NCI-H128 (cell line): ENCODE results near the gene GRAP2.
"Not testable (repeated sequence)": the region's sequence is repeated elsewhere in the genome, so short reads cannot be mapped to it uniquely, and the experiment has no call there.

Experiments used
- DNase-seq: peaks from one replicate; lab custom pipeline; 2025; ENCODE audit not compliant: unreplicated experiment; lab: John Stamatoyannopoulos, UW

GRAP2 gene

GRCh38 chr22:39897841-39898240 lies 3.0 kb upstream of the GRAP2 start:
- no peak for DNase-seq

DNA sequence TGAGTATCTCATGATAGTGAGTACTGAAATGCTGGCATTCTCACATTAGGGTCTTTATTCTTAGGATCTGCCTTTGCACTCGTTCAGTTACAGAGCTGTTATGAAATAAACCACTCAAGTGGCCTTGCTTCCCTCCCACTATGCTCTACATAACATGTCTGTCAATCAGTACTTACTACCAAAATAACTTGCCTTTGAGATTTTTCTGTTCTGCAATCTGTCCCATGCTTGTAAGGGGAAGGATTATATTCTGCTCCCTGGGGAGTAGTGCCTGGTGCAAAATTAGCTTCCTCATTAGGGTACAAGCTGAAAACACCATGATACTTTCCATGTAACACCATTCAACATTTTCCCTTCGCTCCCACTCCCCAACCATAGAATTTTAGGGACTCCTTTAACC lies 1.9 kb upstream of the GRAP2 start:
- no peak for DNase-seq

DNA sequence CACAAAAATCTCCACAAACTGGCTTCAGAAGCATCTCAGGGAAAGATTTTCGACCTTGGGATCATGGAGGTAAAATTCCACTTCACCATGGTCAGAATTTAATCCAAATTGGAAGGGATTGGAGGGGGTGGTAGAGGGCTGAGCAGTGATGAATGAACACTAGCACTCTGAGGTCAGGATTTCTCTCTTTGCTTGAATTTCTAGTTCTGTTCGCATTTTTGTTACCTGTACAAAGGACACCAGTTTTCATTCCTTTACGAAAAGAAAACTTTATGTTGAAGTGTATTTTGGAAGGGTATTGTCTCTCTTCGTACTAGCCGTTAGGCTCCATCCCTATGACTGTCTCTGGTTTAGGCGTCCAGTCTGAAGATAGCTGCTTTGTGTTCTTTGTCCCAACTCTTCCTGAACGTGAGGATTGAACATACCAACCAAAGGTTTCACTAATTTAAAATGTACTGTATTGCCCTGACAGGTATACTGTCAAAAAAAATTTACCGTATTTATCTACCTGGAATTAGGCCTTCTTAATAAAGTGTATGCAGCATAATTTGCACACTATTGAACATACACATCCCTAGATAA lies 772 bp downstream of the GRAP2 start:
- no peak for DNase-seq

GRCh38 chr22:39904024-39904423 lies 3.1 kb downstream of the GRAP2 start:
- not testable (repeated sequence) for DNase-seq

- DNase-seq = no peak
Observed at GRCh38 chr22:39904862-39905261, 4.0 kb downstream of the GRAP2 start.

DNA sequence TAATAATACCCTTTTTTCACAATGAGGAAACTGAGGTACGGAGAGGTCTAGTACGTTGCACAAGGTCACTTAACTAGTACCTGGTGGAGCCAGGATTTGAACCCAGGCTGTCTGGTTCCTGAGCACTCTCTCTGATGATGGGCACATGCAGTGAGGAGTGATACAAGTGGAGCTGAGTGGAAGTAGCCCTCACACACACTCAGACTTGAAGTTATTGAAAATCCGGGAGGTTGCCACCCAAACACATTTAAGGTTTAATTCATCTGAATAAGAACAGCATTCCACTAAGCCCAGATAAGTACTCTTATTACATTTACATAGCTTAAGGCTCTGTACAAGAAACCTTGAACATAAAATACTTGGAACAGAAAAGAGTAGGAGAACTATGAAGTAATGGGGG lies 4.8 kb downstream of the GRAP2 start:
- no peak for DNase-seq

- DNase-seq = no peak
Observed at GRCh38 chr22:39906207-39906606, 5.3 kb downstream of the GRAP2 start.

DNA sequence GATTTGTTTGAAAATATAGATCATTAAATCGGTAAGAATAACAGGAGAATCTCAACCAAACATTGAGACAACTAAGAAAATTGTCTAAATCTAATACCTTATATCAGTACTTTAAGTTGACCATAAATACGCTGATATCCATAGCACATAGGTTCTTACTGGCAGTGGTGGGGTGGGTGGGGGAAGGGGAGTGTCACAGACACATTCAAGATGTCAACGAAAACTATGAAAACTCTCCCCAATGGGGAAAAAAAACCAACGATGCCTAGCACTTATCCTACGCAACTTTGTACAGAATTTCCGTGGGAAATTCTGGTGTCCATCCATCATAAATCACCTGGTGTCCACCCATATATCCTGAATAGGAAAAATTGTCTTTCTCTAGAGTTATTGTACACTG lies 6.2 kb downstream of the GRAP2 start:
- no peak for DNase-seq

DNA sequence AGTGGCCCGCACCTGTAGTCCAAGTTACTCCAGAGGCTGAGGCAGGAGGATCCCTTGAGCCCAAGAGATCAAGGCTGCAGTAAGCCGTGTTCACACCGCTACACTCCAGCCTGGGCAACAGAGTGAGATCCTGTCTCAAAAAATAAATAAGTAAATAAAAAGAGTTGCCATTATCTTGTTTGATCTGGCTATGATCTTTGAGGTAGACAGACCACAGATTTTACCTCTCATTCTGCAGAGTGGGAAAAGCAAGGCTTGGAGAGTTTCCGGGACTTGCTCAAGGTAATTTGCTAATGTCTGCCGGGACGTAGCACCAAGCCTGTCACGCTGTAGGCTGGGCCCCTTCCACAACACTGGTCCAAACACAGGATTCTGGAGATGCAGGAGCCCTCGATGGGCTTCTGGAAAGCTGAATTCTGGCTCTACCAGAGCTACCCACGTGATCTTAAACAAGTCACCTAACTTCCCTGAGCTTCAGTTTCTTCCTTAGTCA lies 6.8 kb downstream of the GRAP2 start:
- no peak for DNase-seq

DNA sequence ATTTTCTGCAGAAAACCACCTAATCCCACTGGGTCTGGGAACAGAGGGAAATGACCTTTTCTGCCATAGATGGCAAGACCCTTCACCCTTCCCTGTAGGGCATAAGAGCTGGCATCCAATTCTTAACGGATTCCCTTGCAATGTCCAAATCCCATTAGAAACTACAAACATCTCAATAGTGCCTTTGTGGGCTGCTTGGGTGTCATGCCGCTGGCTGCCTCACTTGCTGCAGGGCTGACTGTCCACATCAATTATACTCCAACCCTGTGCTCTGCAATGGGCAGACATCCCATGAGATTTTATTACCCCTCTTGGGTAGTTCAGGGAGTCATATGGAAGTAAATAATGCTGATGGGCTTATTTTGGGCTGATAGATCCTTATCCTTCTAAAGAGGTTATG lies 7.3 kb downstream of the GRAP2 start:
- DNase-seq = no peak

DNA sequence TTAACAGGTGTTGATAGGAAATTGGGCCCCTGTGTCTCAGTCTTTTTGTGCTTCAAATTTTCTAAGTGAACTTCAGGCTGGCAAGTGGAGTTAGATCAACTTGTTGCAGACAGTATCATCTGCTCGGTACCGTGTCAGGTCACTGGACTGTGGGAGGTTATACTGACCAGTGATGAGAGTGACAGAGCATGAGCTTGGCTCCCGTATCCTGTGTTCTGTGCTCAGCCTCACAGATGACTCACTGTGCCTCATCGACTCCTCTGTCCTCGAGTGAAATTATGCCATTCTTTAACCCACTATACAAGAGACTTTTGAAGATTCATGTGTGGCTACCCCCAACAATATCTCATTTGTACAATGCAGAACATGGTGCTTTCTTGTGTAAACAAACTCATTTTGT lies 7.9 kb downstream of the GRAP2 start:
- DNase-seq = no peak

DNA sequence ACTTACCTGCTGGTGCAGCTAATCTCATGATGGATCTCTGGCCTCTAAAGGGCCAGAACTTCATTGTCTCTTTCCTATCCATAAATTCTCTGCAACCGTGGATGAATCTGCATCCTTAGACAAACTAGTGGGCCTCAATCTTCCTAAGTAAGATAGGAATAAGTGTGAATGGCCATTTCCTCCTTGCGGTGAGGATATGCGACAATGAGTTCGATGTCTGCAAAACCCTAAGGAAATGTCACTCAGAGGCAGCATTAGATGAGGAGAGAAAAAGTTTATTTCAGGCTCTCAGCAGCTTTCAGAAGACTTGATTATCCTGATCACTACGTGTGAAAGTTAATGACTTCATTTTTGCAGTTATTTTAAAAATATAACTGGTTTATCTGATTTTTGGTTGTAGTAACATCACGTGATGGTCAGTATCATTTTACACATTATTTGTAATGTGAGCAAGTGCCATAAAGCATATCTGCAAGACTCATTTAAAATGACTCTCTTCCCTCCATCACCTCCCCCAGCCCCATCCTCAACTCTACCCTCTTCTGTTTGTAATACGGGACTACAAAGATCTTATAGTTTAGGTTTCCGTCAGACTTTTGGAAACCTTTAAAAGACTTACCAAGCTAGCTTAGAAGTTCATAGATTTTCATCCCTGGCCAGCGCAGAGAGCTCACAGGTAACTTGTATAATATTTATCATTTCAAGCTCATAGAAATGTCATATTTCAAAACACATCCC lies 10.2 kb downstream of the GRAP2 start:
- DNase-seq = no peak

GRCh38 chr22:39913321-39913720 lies 12.4 kb downstream of the GRAP2 start:
- no peak for DNase-seq

- DNase-seq = no peak
Observed at GRCh38 chr22:39913886-39914285, 13.0 kb downstream of the GRAP2 start.

- no peak for DNase-seq
Observed at GRCh38 chr22:39914584-39914983, 13.7 kb downstream of the GRAP2 start.

DNA sequence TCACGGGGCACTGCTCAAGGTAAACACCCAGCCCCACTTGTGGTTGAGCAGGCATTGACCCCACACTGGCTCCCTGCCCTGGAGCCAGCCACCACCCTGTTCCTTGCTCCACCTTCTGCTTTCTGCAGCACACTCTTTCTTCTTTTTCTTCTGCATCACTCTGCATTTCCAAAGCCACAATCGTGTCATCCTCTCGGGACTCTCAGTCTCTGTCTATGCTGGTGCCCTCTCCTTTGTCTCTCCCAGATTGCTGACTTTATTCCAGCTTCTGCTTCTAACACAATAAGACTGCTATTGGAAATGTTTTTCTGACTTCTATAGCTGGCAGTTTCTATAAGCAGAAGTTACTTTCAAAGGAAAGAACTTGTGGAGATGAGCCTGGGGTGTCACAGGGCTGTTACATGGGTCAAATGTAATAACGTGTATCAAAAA lies 14.4 kb downstream of the GRAP2 start:
- DNase-seq = no peak

GRCh38 chr22:39916496-39916895 lies 15.6 kb downstream of the GRAP2 start:
- no peak for DNase-seq

DNA sequence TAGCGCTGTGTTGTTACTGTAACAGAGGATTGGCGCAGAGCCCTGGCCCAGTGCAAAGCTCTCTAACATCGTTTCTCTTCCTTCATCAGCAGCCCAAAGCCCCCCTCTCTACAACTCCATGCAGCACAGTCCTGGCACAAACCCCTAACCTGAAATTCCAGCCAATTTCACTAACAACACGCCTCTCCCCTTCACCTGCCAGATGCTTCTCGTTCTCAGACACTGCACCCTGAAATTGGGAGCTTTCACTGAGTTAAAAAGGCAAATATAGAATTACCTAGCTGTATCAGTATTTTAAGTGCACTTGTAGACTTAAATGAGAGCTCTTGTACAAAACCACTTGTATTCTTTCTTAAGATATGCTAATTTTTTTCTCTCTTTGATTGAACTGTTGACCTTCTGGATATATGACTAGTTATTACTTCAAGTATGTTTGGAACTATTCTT lies 16.3 kb downstream of the GRAP2 start:
- no peak for DNase-seq

DNA sequence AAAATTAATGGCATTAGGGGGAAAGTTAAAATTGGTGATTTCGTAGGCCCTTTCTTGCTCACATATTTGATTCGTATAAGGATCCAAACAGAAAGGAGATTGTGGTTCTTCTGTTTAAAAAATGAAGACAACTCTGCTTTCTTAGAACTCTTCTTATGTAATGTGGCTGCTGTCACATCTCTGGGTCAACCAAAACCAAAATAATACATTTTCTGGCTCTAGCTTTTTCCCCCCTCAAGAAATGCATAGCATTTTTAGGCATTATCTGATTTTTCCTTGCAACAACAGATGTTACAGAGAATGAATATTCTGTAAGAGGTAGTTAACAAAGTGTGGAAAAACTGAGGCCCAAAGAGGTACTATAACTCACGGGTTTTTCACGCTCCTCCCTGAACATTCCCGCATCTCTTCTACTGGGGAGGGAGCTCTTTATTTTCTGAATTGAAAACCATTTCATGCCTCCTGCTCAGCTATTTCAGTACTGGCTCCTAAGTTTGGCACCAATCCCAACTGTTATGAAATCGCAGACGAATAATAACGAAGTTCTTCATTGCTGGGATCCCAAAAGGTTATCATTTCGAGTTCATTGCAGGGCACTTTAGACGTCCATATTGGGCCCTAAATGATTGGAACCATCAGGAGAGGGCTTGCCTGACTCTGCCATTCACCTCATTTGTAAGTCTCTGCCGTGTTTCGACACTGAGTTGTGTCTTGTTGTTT lies 17.1 kb downstream of the GRAP2 start:
- no peak for DNase-seq

- DNase-seq = no peak
Observed at GRCh38 chr22:39920134-39920743, 19.4 kb downstream of the GRAP2 start.

DNA sequence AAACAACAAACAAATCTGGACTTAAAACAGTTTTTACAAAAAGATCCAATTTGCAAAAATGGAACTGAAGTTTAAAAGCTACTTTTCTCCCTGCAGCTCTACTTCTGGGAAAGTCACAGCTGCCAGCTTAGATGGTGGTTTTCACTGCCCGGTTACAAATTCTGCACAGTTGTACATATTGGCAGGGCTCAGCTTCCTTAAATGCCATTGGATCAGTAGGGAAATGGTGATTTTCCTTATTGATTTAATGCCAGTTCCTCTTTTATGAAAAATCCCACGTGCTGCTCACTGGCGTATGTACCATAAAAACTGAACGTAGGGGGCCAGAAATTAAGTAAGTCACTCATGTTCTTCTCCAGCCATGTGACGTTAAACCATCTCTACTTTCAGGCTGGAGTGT lies 22.8 kb downstream of the GRAP2 start:
- DNase-seq = no peak

- no peak for DNase-seq
Observed at GRCh38 chr22:39924286-39924685, 23.4 kb downstream of the GRAP2 start.
